Cerebellar cortex (tissue), 1 donor: ENCODE measurements around the gene MRPL27.

Source experiments
- DNase-seq: peaks from one replicate; pipeline ENCODE4 v3.0.0-alpha.2; 2015; ENCODE audit warnings: low spot score

MRPL27 gene

GRCh38 chr17:50386510-50386909, 13.5 kb upstream of the MRPL27 start:
- DNase-seq: no peak

DNA sequence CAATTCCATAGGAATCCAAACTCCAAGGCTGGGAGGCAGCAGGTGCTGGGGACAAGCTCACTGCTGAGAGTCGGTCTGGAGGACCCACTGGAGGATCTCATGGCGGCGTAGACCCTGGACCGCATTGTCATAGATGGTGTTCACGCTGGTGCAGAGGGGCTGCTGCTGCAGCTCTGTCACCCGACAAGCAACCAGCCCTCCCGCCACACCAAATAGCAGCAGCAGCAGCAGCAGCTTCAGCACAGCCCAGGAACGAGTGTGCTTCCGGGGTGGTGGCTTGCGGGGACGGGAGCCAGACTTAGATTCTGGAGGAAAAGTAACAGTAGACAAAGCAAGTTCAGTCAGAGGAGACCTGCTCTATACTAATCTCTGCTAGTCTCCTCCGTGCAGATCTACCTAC, 9.9 kb upstream of the MRPL27 start:
- no peak for DNase-seq

GRCh38 chr17:50381920-50382319, 8.9 kb upstream of the MRPL27 start:
- no peak for DNase-seq

DNA sequence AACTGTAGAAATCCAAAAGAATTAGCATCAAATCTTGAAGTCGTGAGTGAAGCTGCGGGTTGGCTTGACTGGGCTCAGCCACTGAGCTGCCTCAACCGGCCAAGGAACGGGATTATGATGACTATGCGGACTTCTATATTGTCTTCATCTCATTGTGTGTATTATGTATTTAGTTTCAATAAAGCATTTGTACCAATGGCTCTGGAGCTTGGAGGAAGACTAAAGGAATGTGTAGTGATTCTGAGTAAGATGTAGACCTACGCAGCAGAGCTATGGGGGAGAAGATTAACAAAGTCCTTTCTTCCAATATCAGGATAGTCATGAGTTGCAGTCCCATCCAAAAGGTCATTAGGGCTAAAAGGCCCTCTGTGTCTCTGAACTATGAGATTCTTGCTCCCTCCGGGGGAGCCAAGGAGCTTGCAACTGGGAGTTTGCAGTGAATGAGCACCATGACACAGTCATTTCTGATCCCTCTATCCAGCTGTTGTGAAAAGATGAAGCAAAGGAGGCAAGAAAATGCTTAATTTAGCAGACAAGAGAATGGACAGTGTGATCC, 8.4 kb upstream of the MRPL27 start:
- DNase-seq: no peak

GRCh38 chr17:50380369-50381259, 7.6 kb upstream of the MRPL27 start:
- DNase-seq: no peak

DNA sequence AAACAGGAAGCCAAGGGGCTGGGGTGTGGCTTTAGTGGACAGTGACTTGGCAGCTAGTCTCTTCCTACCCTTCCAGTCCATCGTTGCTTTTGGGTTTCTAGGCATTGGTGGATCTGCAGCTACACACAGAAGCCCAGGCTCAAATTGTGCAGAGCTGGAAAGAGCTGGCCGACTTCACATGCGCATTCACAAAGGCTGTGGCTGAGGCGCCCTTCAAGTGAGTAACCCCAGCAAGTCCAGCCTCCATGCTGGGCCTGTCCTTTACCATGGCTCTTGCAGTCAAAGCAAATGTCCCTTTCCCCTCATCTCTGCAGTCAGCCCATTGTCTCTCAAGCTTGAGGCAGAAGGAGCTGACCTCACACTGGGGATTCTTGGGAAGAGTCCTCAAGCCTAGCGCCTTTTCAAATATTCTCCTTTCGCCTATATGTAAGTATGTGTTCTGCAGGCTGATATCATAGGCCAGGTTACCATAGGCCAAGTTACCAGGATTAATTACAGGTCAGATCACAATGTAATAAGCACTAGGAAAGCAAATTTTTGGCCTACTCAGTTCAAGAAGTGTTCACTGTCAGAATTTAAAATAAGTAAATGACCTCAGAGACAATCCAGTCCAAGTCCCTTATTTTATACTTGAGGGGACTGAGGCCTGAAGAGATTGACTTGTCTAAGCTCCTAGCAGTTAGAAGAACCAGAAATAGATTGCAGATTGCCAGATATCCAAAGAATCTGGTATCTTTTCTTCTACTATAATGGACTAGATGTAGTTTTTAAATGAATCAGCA, 6.6 kb upstream of the MRPL27 start:
- no peak for DNase-seq

DNA sequence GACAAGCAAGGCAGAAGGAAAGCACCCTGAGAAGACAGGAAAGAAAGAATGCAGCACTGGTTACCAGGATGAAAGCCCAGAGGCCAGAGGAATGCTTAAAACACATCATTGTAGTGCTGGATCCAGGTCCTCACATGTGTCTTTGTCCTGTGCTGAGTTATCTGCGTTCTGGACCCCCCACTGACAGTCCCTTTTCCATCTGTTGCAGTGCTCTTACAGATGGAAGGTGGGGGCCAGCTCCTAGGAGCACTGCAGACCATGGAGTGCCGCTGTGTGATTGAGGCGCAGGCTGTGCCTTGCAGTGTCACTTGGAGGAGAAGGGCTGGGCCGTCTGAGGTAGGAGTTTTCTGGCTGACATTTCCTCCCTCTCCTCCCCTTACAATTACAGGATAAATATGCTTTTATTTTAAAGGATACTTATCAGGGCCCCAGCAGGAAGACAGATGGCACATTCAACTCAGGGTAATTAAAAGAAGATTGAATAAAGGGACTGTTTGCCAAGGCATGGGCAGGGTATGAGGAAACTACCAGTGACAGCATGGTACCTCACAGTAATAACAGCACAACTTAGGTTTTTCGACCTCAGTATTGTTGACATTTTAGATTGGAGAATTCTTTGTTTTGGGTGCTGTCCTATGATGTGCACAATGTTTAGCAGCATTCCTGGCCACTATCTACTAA, 3.0 kb upstream of the MRPL27 start:
- DNase-seq: no peak

DNA sequence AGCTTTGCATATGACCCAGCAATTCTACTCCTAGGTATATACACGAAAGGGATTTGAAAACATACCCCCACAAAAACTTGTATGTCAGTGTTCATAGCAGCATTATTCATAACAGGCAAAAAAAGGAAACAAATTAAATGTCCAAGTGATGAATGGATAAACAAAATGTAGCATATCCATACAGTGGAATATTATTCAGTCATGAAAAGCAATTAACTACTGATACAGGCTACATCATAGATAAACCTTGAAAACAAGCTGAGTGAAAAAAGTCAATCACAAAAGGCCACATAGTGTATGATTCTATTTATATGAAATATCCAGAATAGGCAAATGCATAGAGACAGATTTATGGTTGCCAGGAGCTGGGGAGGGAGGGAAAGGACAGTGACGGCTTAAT, 721 bp upstream of the MRPL27 start:
- no peak for DNase-seq

DNA sequence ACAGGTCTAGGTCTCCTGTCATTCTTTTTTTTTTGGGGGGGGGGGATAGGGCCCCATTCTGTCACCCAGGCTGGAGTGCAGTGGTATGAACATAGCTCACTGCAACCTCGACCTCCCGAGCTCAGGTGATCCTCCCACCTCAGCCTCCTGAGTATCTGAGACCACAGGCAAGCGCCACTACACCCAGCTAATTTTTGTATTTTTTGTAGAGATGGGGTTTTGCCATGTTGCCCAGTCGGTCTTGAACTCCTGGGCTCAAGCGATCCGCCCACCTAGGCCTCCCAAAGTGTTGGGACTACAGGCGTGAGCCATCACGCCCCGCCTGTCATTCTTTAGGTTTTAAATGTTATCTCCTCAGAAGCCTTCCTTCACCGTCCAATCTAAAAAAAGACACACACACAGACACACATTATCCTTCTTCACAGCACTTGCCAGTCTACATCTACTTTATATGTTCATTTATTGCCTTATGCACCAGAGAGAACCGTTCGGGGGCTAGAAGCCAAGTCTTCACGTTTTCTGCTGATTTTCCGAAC, 694 bp downstream of the MRPL27 start:
- DNase-seq: no peak

- no peak for DNase-seq
These were observed 1.5 kb downstream of the MRPL27 start for GRCh38 chr17:50371526-50371925.

DNA sequence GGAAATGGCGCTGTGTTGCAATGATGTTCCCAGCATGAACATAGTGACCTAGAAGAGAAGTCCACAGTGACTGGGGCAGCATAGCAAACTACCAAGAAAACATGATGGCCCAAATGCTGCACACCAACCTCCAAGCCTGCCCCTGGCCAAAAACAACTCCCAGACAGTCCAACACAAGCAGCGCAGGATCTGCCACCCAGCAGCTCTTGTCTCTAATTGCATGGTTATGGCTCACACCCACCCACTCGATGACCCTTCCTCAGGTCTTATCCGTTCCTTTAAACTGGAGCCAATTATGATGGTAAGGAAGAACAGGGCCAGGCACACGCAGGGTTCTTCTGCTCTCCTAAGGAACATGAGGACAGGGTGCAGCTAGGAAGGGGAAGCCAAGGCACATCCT, 2.9 kb downstream of the MRPL27 start:
- DNase-seq: no peak

DNA sequence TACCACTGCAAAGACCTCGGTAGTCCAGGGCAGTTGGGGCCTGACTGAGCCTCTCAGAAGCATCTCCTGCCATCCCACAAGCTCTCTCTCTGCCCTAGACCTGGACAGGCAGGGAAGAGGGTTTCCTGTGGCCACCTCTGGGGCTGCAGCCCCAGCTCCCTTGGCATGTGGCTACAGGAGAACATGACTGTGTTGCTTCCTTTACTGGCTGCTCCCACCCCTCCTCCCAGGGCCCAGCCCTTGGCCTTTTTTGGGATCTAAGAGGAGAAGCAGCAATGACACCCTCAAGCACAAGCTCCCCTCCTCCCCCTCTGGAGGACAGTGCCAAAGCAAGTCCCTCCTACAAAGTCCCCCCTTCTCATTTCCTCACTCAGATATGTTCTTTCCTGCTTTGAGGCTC, 5.6 kb downstream of the MRPL27 start:
- no peak for DNase-seq

GRCh38 chr17:50365649-50366393, 7.2 kb downstream of the MRPL27 start:
- no peak for DNase-seq

DNA sequence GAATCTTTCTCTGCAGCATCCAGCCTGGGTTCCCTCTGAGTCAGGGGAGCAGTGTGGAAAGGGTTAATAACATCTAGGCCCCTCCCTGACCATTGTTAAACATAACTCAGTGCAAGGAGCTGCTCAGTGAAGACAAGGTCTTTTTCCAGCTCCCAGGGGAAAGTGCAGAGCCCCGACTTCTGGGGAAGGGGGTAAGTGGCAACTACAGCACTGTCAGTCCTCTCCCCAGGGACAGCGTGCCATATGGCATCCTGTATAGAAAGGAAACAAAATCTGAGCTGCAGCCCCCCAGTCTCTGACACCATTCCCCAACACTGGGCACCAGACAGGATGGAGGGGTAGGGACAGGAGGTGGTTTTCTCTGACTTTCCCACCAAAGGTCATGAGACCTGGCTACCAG, 7.8 kb downstream of the MRPL27 start:
- DNase-seq: no peak

DNA sequence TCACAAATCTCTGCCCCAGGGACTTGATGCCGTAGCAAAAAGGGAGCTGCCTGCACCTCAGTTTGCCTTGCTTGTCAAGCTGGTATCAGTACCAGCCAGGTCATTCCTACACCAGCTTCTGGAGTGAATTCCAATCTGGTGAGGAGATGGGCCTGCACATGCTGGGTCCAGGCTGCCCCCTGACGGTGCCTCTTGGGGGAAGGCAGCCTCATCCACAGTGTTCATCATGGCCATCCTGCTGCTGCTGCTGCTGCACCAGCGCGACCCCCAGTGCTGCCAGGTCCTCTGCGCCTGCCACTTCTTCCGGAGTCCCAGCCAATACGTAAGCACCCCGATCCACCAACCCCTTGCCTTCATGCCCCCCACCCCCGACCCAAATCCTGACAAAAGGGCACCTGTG, 8.3 kb downstream of the MRPL27 start:
- no peak for DNase-seq

- no peak for DNase-seq
These were observed 8.9 kb downstream of the MRPL27 start for GRCh38 chr17:50364061-50364458.

DNA sequence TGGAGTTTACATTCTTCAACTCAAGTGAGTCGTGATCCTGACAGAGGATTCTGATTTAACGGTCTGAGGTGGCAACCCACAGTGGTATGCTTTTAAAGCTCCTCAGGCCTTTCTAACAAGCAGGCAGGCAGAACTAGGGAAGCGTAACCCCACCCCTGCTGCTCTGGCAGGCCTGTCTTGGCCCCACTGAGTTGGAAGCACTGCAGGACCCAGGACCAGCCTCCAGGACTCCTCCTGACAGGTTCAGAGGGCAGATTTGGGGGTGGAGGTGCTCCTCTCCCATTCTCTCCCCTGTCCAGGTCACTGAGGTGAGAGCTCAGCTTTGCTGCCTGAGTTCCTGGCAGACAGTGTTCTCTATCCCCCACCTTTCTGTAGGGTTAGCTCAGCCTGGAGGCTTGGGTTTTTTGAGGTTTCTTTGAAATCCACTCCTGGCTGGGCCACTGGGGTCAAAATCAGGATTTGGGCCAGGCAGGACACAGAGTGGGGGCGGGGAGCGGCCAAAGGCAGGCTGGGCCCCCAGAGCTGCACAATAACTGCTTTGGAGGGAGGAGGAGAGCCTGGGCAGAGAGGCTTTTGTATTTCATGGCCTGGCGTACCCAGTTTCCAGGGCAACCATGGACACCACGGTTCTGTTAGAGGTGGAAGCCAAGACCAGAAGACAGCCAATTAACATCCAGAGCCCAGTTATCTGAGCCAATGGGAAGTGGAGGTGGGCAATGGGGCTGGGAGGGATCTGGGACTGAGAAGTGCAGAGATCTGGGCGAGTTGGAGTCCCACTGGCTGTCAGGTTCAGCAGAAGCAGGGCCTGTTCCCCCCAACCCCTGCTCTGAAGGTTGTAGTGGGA, 9.5 kb downstream of the MRPL27 start:
- DNase-seq: peak; percentile 79

- DNase-seq: no peak
These were observed 10.3 kb downstream of the MRPL27 start for GRCh38 chr17:50362661-50363060.

DNA sequence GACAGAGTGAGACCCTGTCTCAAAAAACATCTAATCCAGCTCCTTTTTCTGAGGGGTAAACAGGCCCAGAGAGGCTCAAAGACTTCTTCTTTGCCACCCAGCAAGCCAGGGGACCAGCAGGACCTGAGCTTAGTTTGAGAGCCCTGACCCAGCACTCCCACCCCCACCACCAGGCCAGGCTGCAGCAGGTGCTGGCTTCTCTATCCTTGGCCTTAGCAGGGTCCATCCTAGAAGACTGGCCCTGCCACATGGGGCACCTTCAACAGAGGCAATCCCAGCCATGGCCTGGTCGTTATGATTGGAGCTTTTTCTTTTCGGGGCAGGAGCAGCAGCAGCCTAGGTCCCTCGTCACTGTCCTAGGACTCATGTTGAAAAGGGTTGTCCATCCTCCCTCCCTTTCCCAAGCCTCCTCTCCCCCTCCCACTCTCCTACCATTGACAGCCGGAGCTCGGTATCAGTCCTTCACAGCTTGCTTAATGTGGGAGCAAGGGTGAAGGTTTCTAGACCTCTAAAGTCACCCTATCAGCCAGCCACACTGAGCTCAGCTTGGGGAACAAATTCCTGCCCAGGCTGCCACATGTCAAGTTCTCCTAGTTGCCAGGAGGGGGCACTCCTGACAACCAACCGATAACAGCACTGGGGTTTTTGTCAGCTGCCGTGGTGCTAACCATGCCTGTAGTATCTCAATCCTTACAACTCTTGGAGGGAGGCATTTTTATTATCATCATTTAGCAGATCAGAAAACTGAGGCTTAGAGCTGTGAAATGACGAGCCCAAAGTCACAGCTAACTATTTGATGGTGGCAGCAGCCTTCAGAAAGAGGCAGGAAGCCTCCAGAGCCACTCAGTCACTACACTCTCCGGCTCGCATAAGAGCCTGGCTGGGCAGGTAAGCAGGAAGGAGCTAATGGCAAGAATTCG, 11.2 kb downstream of the MRPL27 start:
- DNase-seq: peak; percentile 82
